ENCODE data around the gene CORIN. TPM values are rescaled to one million over a fixed set of nuclear protein-coding genes. Genes with fewer than 3 reads are reported as not detected.
A peak's percentile ranks its signal among the peaks of the same experiment; 100 is the strongest.

Gene CORIN, protein sequence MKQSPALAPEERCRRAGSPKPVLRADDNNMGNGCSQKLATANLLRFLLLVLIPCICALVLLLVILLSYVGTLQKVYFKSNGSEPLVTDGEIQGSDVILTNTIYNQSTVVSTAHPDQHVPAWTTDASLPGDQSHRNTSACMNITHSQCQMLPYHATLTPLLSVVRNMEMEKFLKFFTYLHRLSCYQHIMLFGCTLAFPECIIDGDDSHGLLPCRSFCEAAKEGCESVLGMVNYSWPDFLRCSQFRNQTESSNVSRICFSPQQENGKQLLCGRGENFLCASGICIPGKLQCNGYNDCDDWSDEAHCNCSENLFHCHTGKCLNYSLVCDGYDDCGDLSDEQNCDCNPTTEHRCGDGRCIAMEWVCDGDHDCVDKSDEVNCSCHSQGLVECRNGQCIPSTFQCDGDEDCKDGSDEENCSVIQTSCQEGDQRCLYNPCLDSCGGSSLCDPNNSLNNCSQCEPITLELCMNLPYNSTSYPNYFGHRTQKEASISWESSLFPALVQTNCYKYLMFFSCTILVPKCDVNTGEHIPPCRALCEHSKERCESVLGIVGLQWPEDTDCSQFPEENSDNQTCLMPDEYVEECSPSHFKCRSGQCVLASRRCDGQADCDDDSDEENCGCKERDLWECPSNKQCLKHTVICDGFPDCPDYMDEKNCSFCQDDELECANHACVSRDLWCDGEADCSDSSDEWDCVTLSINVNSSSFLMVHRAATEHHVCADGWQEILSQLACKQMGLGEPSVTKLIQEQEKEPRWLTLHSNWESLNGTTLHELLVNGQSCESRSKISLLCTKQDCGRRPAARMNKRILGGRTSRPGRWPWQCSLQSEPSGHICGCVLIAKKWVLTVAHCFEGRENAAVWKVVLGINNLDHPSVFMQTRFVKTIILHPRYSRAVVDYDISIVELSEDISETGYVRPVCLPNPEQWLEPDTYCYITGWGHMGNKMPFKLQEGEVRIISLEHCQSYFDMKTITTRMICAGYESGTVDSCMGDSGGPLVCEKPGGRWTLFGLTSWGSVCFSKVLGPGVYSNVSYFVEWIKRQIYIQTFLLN
- 100 to 1,000 TPM; 125 to 226 (median 200) TPM for total RNA-seq
- 66.2 TPM for polyA plus RNA-seq
- long read RNA-seq, donor 1, full-length matches to known transcripts: 76 of 300 reads
- long read RNA-seq, donor 1, partial matches to known transcripts: 171 of 300 reads
- long read RNA-seq, donor 1, other reads (novel, unspliced or antisense): 53 of 300 reads
- long read RNA-seq, donor 2, full-length matches to known transcripts: 25 of 105 reads
- long read RNA-seq, donor 2, partial matches to known transcripts: 48 of 105 reads
- long read RNA-seq, donor 2, other reads (novel, unspliced or antisense): 32 of 105 reads
- long read RNA-seq, donor 3, full-length matches to known transcripts: 234 of 814 reads
- long read RNA-seq, donor 3, partial matches to known transcripts: 425 of 814 reads
- long read RNA-seq, donor 3, other reads (novel, unspliced or antisense): 155 of 814 reads
- long read RNA-seq, donor 4, full-length matches to known transcripts: 19 of 66 reads
- long read RNA-seq, donor 4, partial matches to known transcripts: 32 of 66 reads
- long read RNA-seq, donor 4, other reads (novel, unspliced or antisense): 15 of 66 reads

DNA sequence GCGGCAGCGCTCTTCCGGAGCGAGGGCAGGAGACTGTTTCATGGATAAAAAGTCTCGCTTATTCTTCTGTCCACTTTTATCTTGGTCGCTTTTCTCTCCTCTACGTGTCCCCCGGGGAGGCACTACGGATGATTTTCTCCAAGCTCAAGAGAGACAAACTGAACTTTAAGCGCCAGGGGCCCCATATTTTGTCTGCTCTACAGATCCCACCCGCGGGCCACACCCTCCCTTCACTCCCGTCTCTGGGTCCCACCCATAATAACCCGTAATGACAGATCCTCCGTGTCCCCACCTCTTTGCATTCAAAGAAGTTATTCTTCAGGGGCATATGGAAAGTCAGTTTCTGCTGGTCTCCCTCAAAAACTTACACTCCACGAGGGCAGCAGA lies at the start of gene CORIN:
Gene CORIN, minus strand, starts transcription at position 160 of the 387 bp plus-strand sequence. Its CDS starts 118 bp downstream, at position 42.
- Histone ChIP-seq H3K9me3 (ENCODE audit: control insufficient read depth, low read length) (no peaks in the 10 kb centered on the region), H3K4me1 (ENCODE audit: control insufficient read depth, insufficient read depth, low read length) (no peaks in the 10 kb centered on the region), H3K4me3 (ENCODE audit: low read length) (peak within 1 kb of the TSS; percentile 50), H3K27ac (ENCODE audit: low read length) (peak within 1 kb of the TSS; percentile 69), H3K27me3 (ENCODE audit: control insufficient read depth, insufficient read depth) (no peaks in the 10 kb centered on the region)
- intact Hi-C loops (cut with DNase I): loop anchor here (2.0 to 10.0 kb wide), 4 partner anchors 83 to 136 kb away; no protein-coding TSS in a partner anchor
- DNase-seq: peak in 1 of 3 donors; percentile 49
- WGBS: 4% methylated on average over 16 of the region's 16 CpGs
- peak; percentile 15 to 19 for ATAC-seq

DNA sequence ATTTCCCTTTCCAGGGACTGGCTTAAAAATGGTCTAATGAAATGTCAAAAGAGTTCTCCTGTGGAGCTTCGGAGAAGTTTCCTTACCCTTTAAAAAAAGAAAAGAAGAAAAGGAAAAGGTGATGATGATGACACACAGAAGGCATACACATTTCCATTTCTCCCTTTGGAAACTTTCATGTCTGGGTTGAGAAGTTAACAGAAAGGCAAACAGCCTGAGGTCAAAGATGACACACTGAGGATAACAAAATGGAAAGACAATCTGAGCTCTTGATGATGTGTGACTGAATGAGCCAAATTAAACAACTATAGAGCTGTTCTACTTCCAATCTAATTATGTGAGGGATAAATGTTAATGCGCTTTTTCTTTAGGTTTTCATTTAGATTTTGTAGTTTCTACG lies 44.4 kb upstream of the CORIN start:
- Histone ChIP-seq H3K9me3 (ENCODE audit: control insufficient read depth, low read length) (no peaks in the 10 kb centered on the region), H3K27ac (ENCODE audit: low read length) (no peak overlapping the region), H3K27me3 (ENCODE audit: control insufficient read depth, insufficient read depth) (no peaks in the 10 kb centered on the region), H3K4me3 (ENCODE audit: low read length) (no peak overlapping the region), H3K4me1 (ENCODE audit: control insufficient read depth, insufficient read depth, low read length) (no peaks in the 10 kb centered on the region)
- no peak for DNase-seq
- peak; percentile 14 to 51 for ATAC-seq
- 64% methylated on average over 3 of the region's 3 CpGs for WGBS
- intact Hi-C loops (cut with DNase I): no loop called here

DNA sequence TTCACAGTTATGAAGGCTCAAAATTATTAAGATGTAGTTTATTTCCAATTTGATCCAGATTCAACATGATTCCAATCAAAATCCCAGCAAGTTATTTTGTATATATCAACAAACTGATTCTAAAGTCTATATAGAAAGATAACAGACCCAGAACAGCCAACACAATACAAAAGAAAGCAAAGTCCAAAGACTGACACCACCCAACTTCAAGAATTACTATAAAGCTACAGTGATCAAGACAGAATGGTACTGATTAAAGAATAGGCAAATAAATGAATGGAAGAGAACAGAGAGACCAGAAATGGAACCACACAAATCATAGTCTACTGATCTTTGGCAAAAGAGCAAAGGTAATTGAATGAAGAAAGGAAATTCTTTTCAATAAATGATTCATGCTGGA lies 41.6 kb upstream of the CORIN start:
- Histone ChIP-seq H3K27ac (ENCODE audit: low read length) (no peak overlapping the region), H3K27me3 (ENCODE audit: control insufficient read depth, insufficient read depth) (no peaks in the 10 kb centered on the region), H3K9me3 (ENCODE audit: control insufficient read depth, low read length) (no peaks in the 10 kb centered on the region), H3K4me3 (ENCODE audit: low read length) (no peak overlapping the region), H3K4me1 (ENCODE audit: control insufficient read depth, insufficient read depth, low read length) (no peaks in the 10 kb centered on the region)
- ATAC-seq (no peak), DNase-seq (no peak)
- intact Hi-C loops (cut with DNase I): no loop called here

DNA sequence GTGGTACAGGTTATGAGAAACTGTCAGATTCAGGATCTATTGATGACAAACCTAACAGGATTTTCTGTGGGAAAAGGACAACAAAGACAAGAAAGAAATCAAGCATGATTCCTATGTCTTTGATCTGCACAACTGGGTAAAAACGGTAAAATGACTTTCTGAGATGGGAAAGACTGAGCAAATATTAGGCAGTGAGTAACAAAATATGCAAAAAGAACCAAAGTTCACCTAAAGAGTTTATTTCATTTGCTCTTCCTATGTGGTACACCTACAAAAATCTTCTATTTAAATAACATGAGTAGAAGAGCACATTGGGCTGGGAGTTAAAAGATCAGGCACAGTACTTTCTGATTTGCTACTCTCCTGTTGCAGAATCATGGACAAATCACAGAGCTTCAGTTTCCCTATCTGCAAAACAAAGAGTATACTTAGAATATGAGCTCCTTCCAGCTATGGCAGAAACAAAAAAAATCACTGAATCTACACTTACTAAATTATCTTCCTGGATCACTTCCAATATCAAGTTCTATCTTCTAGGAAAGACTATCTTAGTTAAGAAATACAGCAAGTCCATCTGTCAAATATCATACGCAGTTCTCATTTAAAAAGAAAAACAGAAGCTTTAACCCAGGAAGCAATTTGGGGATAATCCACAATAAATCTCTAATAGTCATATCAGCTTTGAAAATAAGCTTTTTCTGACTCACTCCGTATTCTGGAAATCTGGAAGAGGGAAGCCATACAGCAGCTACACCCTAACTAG lies 39.1 kb upstream of the CORIN start:
- no peak overlapping the region for H3K27ac ChIP-seq (ENCODE audit: low read length)
- intact Hi-C loops (cut with DNase I): no loop called here
- H3K27me3 ChIP-seq (ENCODE audit: control insufficient read depth, insufficient read depth): no peaks in the 10 kb centered on the region
- H3K4me3 ChIP-seq (ENCODE audit: low read length): no peak overlapping the region
- DNase-seq (no peak), ATAC-seq (no peak)
- H3K9me3 ChIP-seq (ENCODE audit: control insufficient read depth, low read length): no peaks in the 10 kb centered on the region
- WGBS: 79% methylated on average over 3 of the region's 3 CpGs
- no peaks in the 10 kb centered on the region for H3K4me1 ChIP-seq (ENCODE audit: control insufficient read depth, insufficient read depth, low read length)

DNA sequence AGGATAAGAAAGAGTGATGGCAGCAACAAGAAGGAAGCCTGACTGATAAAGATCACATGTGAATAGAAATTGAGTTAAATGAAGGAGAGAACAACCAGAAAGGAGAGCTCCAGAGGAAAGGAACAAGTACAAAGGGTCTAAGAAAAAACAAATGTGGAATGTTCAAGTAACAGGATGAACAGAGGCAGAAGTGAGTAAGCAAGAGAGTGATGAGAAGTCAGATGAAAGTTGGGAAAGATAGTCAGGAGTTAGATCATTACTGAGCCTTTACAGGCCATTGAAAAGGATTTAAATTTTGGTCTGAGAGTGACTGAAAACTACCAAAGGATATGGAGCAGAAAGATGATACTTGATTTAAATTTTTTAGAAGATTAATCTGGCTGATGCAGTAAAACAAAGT lies 38.4 kb upstream of the CORIN start:
- ATAC-seq: no peak
- intact Hi-C loops (cut with DNase I): no loop called here
- no peak overlapping the region for H3K27ac ChIP-seq (ENCODE audit: low read length)

DNA sequence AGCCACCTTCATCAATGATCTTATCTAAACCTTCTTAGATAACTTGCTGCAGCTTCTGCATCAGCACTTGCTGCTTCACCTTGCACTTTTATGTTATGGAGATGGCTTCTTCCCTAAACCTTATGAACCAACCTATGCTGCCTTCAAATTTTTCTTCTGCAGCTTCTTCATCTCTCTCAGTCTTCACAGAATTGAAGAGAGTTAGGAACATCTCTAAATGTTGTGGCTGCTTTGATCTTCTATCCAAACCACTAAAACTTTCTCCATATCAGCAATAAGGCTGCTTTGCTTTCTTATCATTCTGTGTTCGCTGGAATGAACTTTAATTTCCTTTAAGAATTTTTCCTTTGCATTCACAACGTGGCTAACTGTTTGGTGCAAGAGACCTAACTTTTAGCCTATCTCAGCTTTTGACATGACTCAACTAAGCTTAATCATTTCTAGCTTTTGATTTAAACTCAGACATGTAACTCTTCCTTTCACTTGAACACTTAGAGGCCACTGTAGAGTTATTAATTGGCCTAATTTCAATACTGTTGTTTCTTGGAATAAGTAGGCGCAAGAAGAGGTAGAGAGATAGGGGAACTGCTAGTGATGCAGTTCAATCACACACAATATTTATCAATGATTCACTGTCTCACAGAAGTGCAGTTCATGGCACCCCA lies 36.1 kb upstream of the CORIN start:
- intact Hi-C loops (cut with DNase I): no loop called here
- Histone ChIP-seq H3K27me3 (ENCODE audit: control insufficient read depth, insufficient read depth) (no peaks in the 10 kb centered on the region), H3K4me1 (ENCODE audit: control insufficient read depth, insufficient read depth, low read length) (no peaks in the 10 kb centered on the region), H3K27ac (ENCODE audit: low read length) (no peak overlapping the region), H3K9me3 (ENCODE audit: control insufficient read depth, low read length) (no peaks in the 10 kb centered on the region), H3K4me3 (ENCODE audit: low read length) (no peak overlapping the region)
- WGBS: 88% methylated on average over 3 of the region's 3 CpGs
- DNase-seq (no peak), ATAC-seq (no peak)

More for the DNA sequence above, 38.4 kb upstream of the CORIN start:
- H3K4me1 ChIP-seq (ENCODE audit: control insufficient read depth, insufficient read depth, low read length): no peaks in the 10 kb centered on the region
- no peaks in the 10 kb centered on the region for H3K27me3 ChIP-seq (ENCODE audit: control insufficient read depth, insufficient read depth)
- H3K9me3 ChIP-seq (ENCODE audit: control insufficient read depth, low read length): no peaks in the 10 kb centered on the region
- H3K4me3 ChIP-seq (ENCODE audit: low read length): no peak overlapping the region
- DNase-seq: no peak

DNA sequence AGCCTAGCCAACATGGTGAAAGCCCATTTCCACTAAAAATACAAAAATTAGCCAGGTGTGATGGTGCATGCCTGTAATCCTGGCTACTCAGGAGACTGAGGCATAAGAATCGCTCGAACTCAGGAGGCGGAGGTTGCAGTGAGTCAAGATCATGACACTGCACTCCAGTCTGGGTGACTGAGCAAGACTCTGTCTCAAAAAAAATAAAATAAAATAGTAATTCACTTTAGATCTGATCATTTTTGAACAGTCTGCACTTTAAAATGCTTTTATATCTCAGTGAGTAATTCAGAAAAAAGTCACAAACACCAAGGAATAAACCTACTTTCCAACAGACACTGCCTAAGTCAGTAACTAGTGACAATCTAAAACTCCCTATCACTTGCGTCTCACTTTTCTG lies 25.6 kb upstream of the CORIN start:
- no peak for ATAC-seq
- no peaks in the 10 kb centered on the region for H3K9me3 ChIP-seq (ENCODE audit: control insufficient read depth, low read length)
- intact Hi-C loops (cut with DNase I): no loop called here
- H3K4me1 ChIP-seq (ENCODE audit: control insufficient read depth, insufficient read depth, low read length): no peaks in the 10 kb centered on the region
- no peak overlapping the region for H3K4me3 ChIP-seq (ENCODE audit: low read length)
- WGBS: 87% methylated on average over 4 of the region's 4 CpGs
- H3K27me3 ChIP-seq (ENCODE audit: control insufficient read depth, insufficient read depth): no peaks in the 10 kb centered on the region
- DNase-seq: no peak
- H3K27ac ChIP-seq (ENCODE audit: low read length): no peak overlapping the region

DNA sequence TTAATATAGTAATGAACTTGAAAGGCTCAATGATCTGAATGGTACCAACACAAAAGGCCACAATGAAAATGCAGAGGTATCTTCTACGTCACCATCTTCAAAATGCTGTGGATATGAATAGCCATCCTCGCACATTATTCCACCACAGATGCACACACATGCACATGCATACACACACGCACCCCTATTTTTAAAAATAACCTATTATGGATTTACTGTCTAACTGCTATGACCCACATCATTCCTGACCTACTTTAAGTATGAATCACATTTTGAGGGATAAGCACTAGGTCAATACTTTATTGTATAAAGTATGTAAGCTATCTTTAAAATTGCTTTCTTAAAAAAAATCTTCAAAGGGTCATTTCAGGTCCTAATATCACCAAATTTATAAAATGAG lies 24.4 kb upstream of the CORIN start:
- Histone ChIP-seq H3K27ac (ENCODE audit: low read length) (no peak overlapping the region), H3K27me3 (ENCODE audit: control insufficient read depth, insufficient read depth) (no peaks in the 10 kb centered on the region), H3K4me3 (ENCODE audit: low read length) (no peak overlapping the region), H3K4me1 (ENCODE audit: control insufficient read depth, insufficient read depth, low read length) (no peaks in the 10 kb centered on the region), H3K9me3 (ENCODE audit: control insufficient read depth, low read length) (no peaks in the 10 kb centered on the region)
- DNase-seq (no peak), ATAC-seq (no peak)
- WGBS: 94% methylated on average over 3 of the region's 3 CpGs
- intact Hi-C loops (cut with DNase I): no loop called here

DNA sequence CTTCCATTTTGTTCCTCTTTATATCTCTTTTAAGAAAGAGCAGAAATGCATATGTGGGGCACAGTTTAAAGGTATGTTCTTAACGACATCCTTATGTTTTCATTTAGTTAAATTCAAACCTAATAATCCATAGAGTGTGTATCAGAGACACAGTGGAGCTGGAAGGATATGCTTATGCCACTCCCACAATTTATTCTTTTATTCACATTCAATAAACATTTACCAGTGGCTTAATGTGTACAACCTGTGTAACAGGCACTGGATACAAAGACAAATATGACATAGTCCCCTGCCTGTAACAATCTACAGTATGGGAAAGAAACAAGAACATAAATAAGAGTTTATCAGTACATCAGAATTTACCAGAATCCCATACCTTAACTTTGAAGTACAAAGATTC lies 22.4 kb upstream of the CORIN start:
- Histone ChIP-seq H3K4me3 (ENCODE audit: low read length) (no peak overlapping the region), H3K27me3 (ENCODE audit: control insufficient read depth, insufficient read depth) (no peaks in the 10 kb centered on the region), H3K4me1 (ENCODE audit: control insufficient read depth, insufficient read depth, low read length) (no peaks in the 10 kb centered on the region), H3K27ac (ENCODE audit: low read length) (no peak overlapping the region), H3K9me3 (ENCODE audit: control insufficient read depth, low read length) (no peaks in the 10 kb centered on the region)
- WGBS: 95% methylated on average over 1 of the region's 1 CpG
- intact Hi-C loops (cut with DNase I): no loop called here
- no peak for ATAC-seq
- no peak for DNase-seq

Measured in right cardiac atrium (tissue), 5 donors.